Spleen (tissue), 7 donors: ENCODE data around the gene RPP25L.

Experiments used
- POLR2A ChIP-seq, 3 donors: fragments of 450-650 bp; IDR thresholded peaks; one replicate each; pipeline ENCODE4 v1.5.1; 2017; ENCODE audit warnings: antibody characterized with exemption in 3 of 3, mild to moderate bottlenecking in 1 of 3
- POLR2AphosphoS5 ChIP-seq, 3 donors: sonication (generic); formaldehyde crosslinking; IDR thresholded peaks; one replicate each; pipeline ENCODE4 v1.5.1; 2017; ENCODE audit warnings: antibody characterized with exemption in 3 of 3
- TF ChIP-seq, protein P1 (sequence below), 11 experiments: fragments of 200-600 bp in 7 of 11; fragments of 450-650 bp in 4 of 11; sonication (generic) in 4 of 11; IDR thresholded peaks in 8 of 11; conservative IDR thresholded peaks in 3 of 11; 1 replicate in 7 of 11; 2 replicates in 4 of 11; pipeline versions ENCODE4 v1.4.0 to v1.8.0; 2016 to 2021; ENCODE audit warnings: antibody characterized with exemption in 11 of 11, inconsistent platforms in 4 of 11, mild to moderate bottlenecking in 1 of 11
- donor health status: DM: no; HTN: no; CAD: no; lungs with moderate emphysema.
- donor health status: DM: no; HTN: no; CAD: no.
- donor health status: DM: no; HTN: no; CAD: no.

DNA sequence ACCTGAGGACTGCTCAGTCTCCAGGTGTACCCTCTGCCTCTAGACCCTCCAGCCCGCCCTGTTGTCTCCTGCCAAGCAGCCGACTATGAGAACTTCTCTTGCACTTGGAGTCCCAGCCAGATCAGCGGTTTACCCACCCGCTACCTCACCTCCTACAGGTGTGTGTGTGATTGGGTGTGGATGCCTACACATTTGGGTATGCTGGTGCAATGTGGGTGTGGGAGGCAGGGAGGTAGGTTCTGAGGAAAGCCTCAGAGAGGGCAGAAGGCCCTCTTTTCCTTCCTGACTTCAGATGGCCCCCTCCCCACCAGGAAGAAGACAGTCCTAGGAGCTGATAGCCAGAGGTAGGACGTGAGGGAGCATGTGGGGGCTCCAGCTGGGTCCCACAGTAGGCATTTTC is 45.1 kb upstream of the RPP25L start:
- TF ChIP-seq, protein P1, sequence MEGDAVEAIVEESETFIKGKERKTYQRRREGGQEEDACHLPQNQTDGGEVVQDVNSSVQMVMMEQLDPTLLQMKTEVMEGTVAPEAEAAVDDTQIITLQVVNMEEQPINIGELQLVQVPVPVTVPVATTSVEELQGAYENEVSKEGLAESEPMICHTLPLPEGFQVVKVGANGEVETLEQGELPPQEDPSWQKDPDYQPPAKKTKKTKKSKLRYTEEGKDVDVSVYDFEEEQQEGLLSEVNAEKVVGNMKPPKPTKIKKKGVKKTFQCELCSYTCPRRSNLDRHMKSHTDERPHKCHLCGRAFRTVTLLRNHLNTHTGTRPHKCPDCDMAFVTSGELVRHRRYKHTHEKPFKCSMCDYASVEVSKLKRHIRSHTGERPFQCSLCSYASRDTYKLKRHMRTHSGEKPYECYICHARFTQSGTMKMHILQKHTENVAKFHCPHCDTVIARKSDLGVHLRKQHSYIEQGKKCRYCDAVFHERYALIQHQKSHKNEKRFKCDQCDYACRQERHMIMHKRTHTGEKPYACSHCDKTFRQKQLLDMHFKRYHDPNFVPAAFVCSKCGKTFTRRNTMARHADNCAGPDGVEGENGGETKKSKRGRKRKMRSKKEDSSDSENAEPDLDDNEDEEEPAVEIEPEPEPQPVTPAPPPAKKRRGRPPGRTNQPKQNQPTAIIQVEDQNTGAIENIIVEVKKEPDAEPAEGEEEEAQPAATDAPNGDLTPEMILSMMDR (IDR thresholded peaks at IDR 0.05 in 8 of 11, conservative IDR thresholded peaks at IDR 0.05 in 3 of 11): no peak
- TF ChIP-seq POLR2A (IDR thresholded peaks at IDR 0.05) (no peak), POLR2AphosphoS5 (IDR thresholded peaks at IDR 0.05) (no peak)
